Spleen (tissue), 7 donors: ENCODE results near the gene ATF6B.

Experiments
- POLR2A ChIP-seq, 3 donors: fragments of 450-650 bp; IDR thresholded peaks; one replicate each; pipeline ENCODE4 v1.5.1; 2017; ENCODE audit warnings: antibody characterized with exemption in 3 of 3, mild to moderate bottlenecking in 1 of 3
- POLR2AphosphoS5 ChIP-seq, 3 donors: sonication (generic); formaldehyde crosslinking; IDR thresholded peaks; one replicate each; pipeline ENCODE4 v1.5.1; 2017; ENCODE audit warnings: antibody characterized with exemption in 3 of 3
- TF ChIP-seq, protein P1 (sequence below), 11 experiments: fragments of 200-600 bp in 7 of 11; fragments of 450-650 bp in 4 of 11; sonication (generic) in 4 of 11; IDR thresholded peaks in 8 of 11; conservative IDR thresholded peaks in 3 of 11; 1 replicate in 7 of 11; 2 replicates in 4 of 11; pipeline versions ENCODE4 v1.4.0 to v1.8.0; 2016 to 2021; ENCODE audit warnings: antibody characterized with exemption in 11 of 11, inconsistent platforms in 4 of 11, mild to moderate bottlenecking in 1 of 11
- donor health status: DM: no; HTN: no; CAD: no; lungs with moderate emphysema.
- donor health status: DM: no; HTN: no; CAD: no.
- donor health status: DM: no; HTN: no; CAD: no.

DNA sequence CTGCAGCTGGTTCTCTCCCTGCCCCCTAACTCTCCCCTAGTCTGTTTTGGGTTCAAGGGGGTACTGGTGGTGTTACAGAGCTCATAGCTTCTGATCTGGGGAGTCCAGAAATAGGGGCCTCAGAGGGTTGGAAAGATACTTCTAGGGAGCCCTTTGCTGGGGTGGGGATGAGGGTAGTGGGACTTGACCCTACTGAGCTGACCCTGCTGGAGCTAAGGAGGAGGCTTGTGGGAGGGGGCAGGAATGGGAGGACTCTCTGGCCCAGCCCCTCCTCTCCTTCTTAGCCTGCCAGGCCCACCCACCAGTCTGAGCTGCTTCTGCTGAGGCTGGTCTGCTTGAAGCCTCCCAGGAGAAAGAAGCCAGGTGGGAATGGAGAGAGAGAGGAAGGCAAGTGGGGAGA is 36.2 kb upstream of the ATF6B start, which contains the start of gene EGFL8:
- no peak for TF ChIP-seq POLR2A (IDR thresholded peaks at IDR 0.05)
- TF ChIP-seq, protein P1, sequence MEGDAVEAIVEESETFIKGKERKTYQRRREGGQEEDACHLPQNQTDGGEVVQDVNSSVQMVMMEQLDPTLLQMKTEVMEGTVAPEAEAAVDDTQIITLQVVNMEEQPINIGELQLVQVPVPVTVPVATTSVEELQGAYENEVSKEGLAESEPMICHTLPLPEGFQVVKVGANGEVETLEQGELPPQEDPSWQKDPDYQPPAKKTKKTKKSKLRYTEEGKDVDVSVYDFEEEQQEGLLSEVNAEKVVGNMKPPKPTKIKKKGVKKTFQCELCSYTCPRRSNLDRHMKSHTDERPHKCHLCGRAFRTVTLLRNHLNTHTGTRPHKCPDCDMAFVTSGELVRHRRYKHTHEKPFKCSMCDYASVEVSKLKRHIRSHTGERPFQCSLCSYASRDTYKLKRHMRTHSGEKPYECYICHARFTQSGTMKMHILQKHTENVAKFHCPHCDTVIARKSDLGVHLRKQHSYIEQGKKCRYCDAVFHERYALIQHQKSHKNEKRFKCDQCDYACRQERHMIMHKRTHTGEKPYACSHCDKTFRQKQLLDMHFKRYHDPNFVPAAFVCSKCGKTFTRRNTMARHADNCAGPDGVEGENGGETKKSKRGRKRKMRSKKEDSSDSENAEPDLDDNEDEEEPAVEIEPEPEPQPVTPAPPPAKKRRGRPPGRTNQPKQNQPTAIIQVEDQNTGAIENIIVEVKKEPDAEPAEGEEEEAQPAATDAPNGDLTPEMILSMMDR (IDR thresholded peaks at IDR 0.05 in 8 of 11, conservative IDR thresholded peaks at IDR 0.05 in 3 of 11), result no peak
- no peak for TF ChIP-seq POLR2AphosphoS5 (IDR thresholded peaks at IDR 0.05)
